Measurements from ENCODE around the gene GLT8D1. TPM values are rescaled to one million over a fixed set of nuclear protein-coding genes. Genes with fewer than 3 reads are reported as not detected.

GLT8D1 gene
- total RNA-seq, 1 donor from 2014 or later: 38.3 TPM

GRCh38 chr3:52724511-52724910 is 18.9 kb upstream of the GLT8D1 start:
- TF ChIP-seq CTCF (IDR thresholded peaks at IDR 0.05): no peak
- peaks cover 0 to 11% of the 10 kb centered on the region in 2 donors for H3K9me3 ChIP-seq

GRCh38 chr3:52723935-52724334 is 18.3 kb upstream of the GLT8D1 start:
- Histone ChIP-seq H3K4me1 (no peaks in the 10 kb centered on the region), H3K4me3 (no peak overlapping the region), H3K9me3 (peaks cover 0 to 8% of the 10 kb centered on the region in 2 donors), H3K36me3 (peaks cover 12 to 17% of the 10 kb centered on the region in 2 donors), H3K27ac (no peak overlapping the region), H3K27me3 (no peaks in the 10 kb centered on the region)
- DNase-seq (ENCODE audit: low spot score in 2 of 2): no peak
- intact Hi-C loops (cut with DNase I): no loop called here
- no peak for TF ChIP-seq CTCF (IDR thresholded peaks at IDR 0.05)

More at GRCh38 chr3:52724511-52724910, 18.9 kb upstream of the GLT8D1 start:
- H3K27me3 ChIP-seq: no peaks in the 10 kb centered on the region
- peaks cover 6 to 21% of the 10 kb centered on the region in 2 donors for H3K36me3 ChIP-seq
- intact Hi-C loops (cut with DNase I): no loop called here
- H3K27ac ChIP-seq: no peak overlapping the region
- no peak for DNase-seq (ENCODE audit: low spot score in 2 of 2)
- no peak overlapping the region for H3K4me3 ChIP-seq
- H3K4me1 ChIP-seq: no peaks in the 10 kb centered on the region

- H3K27me3 ChIP-seq: no peaks in the 10 kb centered on the region
- H3K4me3 ChIP-seq: no peak overlapping the region
- no peak for DNase-seq (ENCODE audit: low spot score in 2 of 2)
- H3K9me3 ChIP-seq: peaks cover 0 to 4% of the 10 kb centered on the region in 2 donors
- no peak for TF ChIP-seq CTCF (IDR thresholded peaks at IDR 0.05)
- no peak overlapping the region for H3K27ac ChIP-seq
- intact Hi-C loops (cut with DNase I): no loop called here
- H3K36me3 ChIP-seq: peaks cover 8 to 16% of the 10 kb centered on the region in 2 donors
- no peaks in the 10 kb centered on the region for H3K4me1 ChIP-seq
These were observed 16.9 kb upstream of the GLT8D1 start for GRCh38 chr3:52722491-52722890.

GRCh38 chr3:52721730-52722008 is 16.1 kb upstream of the GLT8D1 start:
- H3K9me3 ChIP-seq: peaks cover 0 to 4% of the 10 kb centered on the region in 2 donors
- H3K27me3 ChIP-seq: no peaks in the 10 kb centered on the region
- H3K36me3 ChIP-seq: peaks cover 8 to 16% of the 10 kb centered on the region in 2 donors
- H3K4me1 ChIP-seq: no peaks in the 10 kb centered on the region
- H3K4me3 ChIP-seq: no peak overlapping the region
- DNase-seq (ENCODE audit: low spot score in 2 of 2): no peak
- intact Hi-C loops (cut with DNase I): no loop called here
- TF ChIP-seq CTCF (IDR thresholded peaks at IDR 0.05): no peak
- H3K27ac ChIP-seq: no peak overlapping the region

- Histone ChIP-seq H3K27me3 (no peaks in the 10 kb centered on the region), H3K36me3 (peaks cover 8 to 16% of the 10 kb centered on the region in 2 donors), H3K27ac (no peak overlapping the region), H3K4me3 (no peak overlapping the region), H3K9me3 (peaks cover 0 to 4% of the 10 kb centered on the region in 2 donors), H3K4me1 (no peaks in the 10 kb centered on the region)
- no peak for TF ChIP-seq CTCF (IDR thresholded peaks at IDR 0.05)
- no peak for DNase-seq (ENCODE audit: low spot score in 2 of 2)
- intact Hi-C loops (cut with DNase I): no loop called here
These were observed 15.6 kb upstream of the GLT8D1 start for GRCh38 chr3:52721002-52721729.

All from ascending aorta (tissue), 2 donors.